ENCODE results near the gene SNX32.
A peak's percentile ranks its signal among the peaks of the same experiment; 100 is the strongest.

Gene SNX32

GRCh38 chr11:65814131-65814985 is 19.4 kb upstream of the SNX32 start:
- Histone ChIP-seq H3K79me2 (ENCODE audit: low read length) (no peaks in the 10 kb centered on the region), H2AFZ (ENCODE audit: low read depth, low read length) (no peak overlapping the region), H3K4me3 (ENCODE audit: low read length) (no peak overlapping the region), H3K9me3 (ENCODE audit: insufficient read depth, low read length) (no peaks in the 10 kb centered on the region), H3K36me3 (replicated peaks; ENCODE audit: low read depth, low read length) (no peaks in the 10 kb centered on the region), H3K4me2 (ENCODE audit: low read length) (no peak overlapping the region), H3K27me3 (ENCODE audit: low read depth, low read length) (peaks cover 4% of the 10 kb centered on the region; the same call in 1 of the 2 replicates), H3K4me1 (ENCODE audit: low read length) (peaks cover 14% of the 10 kb centered on the region), H3K27ac (ENCODE audit: low read length) (no peak overlapping the region), H4K20me1 (ENCODE audit: insufficient read depth, low read length) (no peaks in the 10 kb centered on the region), H3K9ac (ENCODE audit: low read length) (no peak overlapping the region)
- TF ChIP-seq EZH2phosphoT487 (IDR thresholded peaks at IDR 0.05; ENCODE audit: low read depth): no peak
- TF ChIP-seq CTCF (IDR thresholded peaks at IDR 0.05; ENCODE audit: low read depth, low read length): no peak

- H3K4me2 ChIP-seq (ENCODE audit: low read length): no peak overlapping the region
These were observed 18.7 kb upstream of the SNX32 start for GRCh38 chr11:65814986-65815565.

GRCh38 chr11:65816696-65817095 is 17.1 kb upstream of the SNX32 start:
- Histone ChIP-seq H3K9ac (ENCODE audit: low read length) (no peak overlapping the region), H3K27me3 (ENCODE audit: low read depth, low read length) (no peaks in the 10 kb centered on the region), H3K27ac (ENCODE audit: low read length) (no peak overlapping the region), H3K4me2 (ENCODE audit: low read length) (peak overlapping the region; percentile 81; the same call in 1 of the 2 replicates), H4K20me1 (ENCODE audit: insufficient read depth, low read length) (no peaks in the 10 kb centered on the region), H3K4me3 (ENCODE audit: low read length) (peak overlapping the region; percentile 77; the same call in 1 of the 2 replicates), H3K4me1 (ENCODE audit: low read length) (peaks cover 17% of the 10 kb centered on the region), H3K9me3 (ENCODE audit: insufficient read depth, low read length) (no peaks in the 10 kb centered on the region), H3K79me2 (ENCODE audit: low read length) (no peaks in the 10 kb centered on the region), H3K36me3 (replicated peaks; ENCODE audit: low read depth, low read length) (no peaks in the 10 kb centered on the region), H2AFZ (ENCODE audit: low read depth, low read length) (no peak overlapping the region)
- TF ChIP-seq EZH2phosphoT487 (IDR thresholded peaks at IDR 0.05; ENCODE audit: low read depth) (no peak), CTCF (IDR thresholded peaks at IDR 0.05; ENCODE audit: low read depth, low read length) (no peak)

More at GRCh38 chr11:65814986-65815565, 18.7 kb upstream of the SNX32 start:
- no peak overlapping the region for H2AFZ ChIP-seq (ENCODE audit: low read depth, low read length)
- peaks cover 14% of the 10 kb centered on the region for H3K4me1 ChIP-seq (ENCODE audit: low read length)
- H3K36me3 ChIP-seq (replicated peaks; ENCODE audit: low read depth, low read length): no peaks in the 10 kb centered on the region
- no peaks in the 10 kb centered on the region for H3K79me2 ChIP-seq (ENCODE audit: low read length)
- TF ChIP-seq EZH2phosphoT487 (IDR thresholded peaks at IDR 0.05; ENCODE audit: low read depth): no peak
- TF ChIP-seq CTCF (IDR thresholded peaks at IDR 0.05; ENCODE audit: low read depth, low read length): no peak
- H3K27ac ChIP-seq (ENCODE audit: low read length): no peak overlapping the region
- no peaks in the 10 kb centered on the region for H4K20me1 ChIP-seq (ENCODE audit: insufficient read depth, low read length)
- H3K4me3 ChIP-seq (ENCODE audit: low read length): no peak overlapping the region
- H3K9ac ChIP-seq (ENCODE audit: low read length): no peak overlapping the region
- peaks cover 4% of the 10 kb centered on the region; the same call in 1 of the 2 replicates for H3K27me3 ChIP-seq (ENCODE audit: low read depth, low read length)
- H3K9me3 ChIP-seq (ENCODE audit: insufficient read depth, low read length): no peaks in the 10 kb centered on the region

- H3K9ac ChIP-seq (ENCODE audit: low read length): peak overlapping the region; percentile 63
- no peak overlapping the region; the same call in 1 of the 2 replicates for H3K27ac ChIP-seq (ENCODE audit: low read length)
- H3K79me2 ChIP-seq (ENCODE audit: low read length): no peaks in the 10 kb centered on the region
- H3K4me2 ChIP-seq (ENCODE audit: low read length): peak overlapping the region; percentile 81
- no peaks in the 10 kb centered on the region for H4K20me1 ChIP-seq (ENCODE audit: insufficient read depth, low read length)
- H3K4me1 ChIP-seq (ENCODE audit: low read length): peaks cover 17% of the 10 kb centered on the region
- no peaks in the 10 kb centered on the region for H3K36me3 ChIP-seq (replicated peaks; ENCODE audit: low read depth, low read length)
- H3K9me3 ChIP-seq (ENCODE audit: insufficient read depth, low read length): no peaks in the 10 kb centered on the region
- no peaks in the 10 kb centered on the region for H3K27me3 ChIP-seq (ENCODE audit: low read depth, low read length)
- H3K4me3 ChIP-seq (ENCODE audit: low read length): peak overlapping the region; percentile 77
- TF ChIP-seq EZH2phosphoT487 (IDR thresholded peaks at IDR 0.05; ENCODE audit: low read depth) (no peak), CTCF (IDR thresholded peaks at IDR 0.05; ENCODE audit: low read depth, low read length) (no peak)
- H2AFZ ChIP-seq (ENCODE audit: low read depth, low read length): peak overlapping the region; percentile 55
These were observed 16.4 kb upstream of the SNX32 start for GRCh38 chr11:65817312-65817834.

Measured in OCI-LY3 (cell line).